ENCODE data around the gene SHC2.

DNA sequence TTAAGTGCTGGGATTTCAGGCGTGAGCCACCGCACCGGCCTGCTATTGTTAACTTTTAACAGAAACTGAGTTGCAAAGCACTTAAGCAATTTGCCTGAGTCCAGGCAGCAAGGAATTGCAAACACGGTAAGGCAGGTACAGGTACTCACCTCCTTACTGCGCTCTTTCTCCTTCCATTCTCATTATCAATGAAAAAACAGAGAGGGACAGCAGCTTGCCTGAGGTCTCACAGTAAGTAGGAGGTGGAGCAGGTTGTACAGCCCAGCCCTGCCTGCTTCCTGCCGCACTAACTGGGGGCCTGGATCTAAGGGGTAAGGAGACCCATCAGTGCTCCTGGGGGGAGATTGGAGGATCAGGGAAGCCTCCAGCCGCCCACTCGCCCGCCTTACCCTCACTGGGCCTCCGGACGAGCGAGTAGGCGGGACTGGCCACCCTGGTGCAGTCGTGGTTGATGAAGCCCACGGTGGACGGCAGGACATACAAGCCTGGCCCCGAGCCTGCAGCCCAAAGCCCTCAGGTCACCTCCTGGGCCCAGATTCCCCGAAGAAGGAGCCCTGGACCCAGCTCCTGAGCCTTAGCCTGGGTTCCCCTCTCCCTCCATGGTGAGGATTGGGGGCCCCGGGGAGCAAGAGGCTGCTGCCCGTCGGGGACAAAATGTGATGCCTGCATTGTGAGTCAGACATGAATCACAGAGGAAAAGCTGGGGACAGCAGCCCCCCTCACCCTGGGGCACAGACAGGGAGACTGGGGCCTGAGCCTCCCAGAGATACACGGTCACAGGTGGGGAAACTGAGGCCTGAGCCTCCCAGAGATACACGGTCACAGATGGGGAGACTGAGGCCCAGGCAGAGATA lies 11.4 kb upstream of the SHC2 start:
- TF ChIP-seq EZH2 (IDR thresholded peaks at IDR 0.05; ENCODE audit: insufficient read depth, low read length) = no peak
- TF ChIP-seq, protein P1, sequence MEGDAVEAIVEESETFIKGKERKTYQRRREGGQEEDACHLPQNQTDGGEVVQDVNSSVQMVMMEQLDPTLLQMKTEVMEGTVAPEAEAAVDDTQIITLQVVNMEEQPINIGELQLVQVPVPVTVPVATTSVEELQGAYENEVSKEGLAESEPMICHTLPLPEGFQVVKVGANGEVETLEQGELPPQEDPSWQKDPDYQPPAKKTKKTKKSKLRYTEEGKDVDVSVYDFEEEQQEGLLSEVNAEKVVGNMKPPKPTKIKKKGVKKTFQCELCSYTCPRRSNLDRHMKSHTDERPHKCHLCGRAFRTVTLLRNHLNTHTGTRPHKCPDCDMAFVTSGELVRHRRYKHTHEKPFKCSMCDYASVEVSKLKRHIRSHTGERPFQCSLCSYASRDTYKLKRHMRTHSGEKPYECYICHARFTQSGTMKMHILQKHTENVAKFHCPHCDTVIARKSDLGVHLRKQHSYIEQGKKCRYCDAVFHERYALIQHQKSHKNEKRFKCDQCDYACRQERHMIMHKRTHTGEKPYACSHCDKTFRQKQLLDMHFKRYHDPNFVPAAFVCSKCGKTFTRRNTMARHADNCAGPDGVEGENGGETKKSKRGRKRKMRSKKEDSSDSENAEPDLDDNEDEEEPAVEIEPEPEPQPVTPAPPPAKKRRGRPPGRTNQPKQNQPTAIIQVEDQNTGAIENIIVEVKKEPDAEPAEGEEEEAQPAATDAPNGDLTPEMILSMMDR (IDR thresholded peaks at IDR 0.05; ENCODE audit: insufficient read depth, low read depth, low read length) = no peak
